GM19099 (cell line): Measurements from ENCODE around the gene ART1.

Source experiments
- POLR2A ChIP-seq: IDR thresholded peaks from 3 replicates; pipeline ENCODE4 v1.6.1; 2011; ENCODE audit warnings: low read depth; ENCODE audit not compliant: insufficient read length; ENCODE audit errors: extremely low read depth

Gene ART1

DNA sequence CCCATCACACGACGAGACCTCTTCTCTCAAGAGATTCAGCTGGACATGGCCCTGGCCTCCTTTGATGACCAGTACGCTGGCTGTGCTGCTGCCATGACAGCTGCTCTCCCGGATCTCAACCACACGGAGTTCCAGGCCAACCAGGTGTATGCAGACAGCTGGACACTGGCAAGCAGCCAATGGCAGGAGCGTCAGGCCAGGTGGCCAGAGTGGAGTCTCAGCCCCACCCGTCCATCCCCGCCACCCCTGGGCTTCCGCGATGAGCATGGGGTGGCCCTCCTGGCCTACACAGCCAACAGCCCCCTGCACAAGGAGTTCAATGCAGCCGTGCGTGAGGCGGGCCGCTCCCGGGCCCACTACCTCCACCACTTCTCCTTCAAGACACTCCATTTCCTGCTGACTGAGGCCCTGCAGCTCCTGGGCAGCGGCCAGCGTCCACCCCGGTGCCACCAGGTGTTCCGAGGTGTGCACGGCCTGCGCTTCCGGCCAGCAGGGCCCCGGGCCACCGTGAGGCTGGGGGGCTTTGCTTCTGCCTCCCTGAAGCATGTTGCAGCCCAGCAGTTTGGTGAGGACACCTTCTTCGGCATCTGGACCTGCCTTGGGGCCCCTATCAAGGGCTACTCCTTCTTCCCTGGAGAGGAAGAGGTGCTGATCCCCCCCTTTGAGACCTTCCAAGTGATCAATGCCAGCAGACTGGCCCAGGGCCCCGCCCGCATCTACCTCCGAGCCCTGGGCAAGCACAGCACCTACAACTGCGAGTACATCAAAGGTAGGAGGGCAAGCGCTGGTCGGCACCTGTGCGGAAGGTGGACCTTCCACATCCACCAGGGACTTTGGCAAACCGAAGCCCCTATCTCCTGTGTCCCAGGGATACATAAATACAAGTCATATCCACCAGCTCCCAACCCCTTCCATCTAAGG, 14.9 kb downstream of the ART1 start:
- no peak for TF ChIP-seq POLR2A

DNA sequence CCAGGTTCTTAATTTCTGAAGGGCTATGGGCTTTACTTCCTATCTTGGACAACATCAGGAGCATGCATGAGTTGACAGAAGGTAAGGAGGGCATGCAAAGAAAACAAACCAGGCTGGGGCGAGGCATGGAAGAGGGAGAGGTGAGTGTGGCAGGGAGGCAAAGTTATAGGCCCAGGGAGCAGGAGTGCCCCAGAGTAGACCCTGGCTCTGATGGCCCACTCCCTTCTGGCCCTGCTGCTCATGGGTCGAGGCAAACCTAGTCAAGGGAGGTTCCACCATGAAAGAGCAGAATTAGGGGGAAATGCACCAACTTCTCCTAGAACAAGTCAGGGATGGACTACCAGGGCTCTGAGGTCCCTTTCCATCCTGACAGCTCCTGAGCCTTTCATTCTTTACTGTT, 16.0 kb downstream of the ART1 start:
- TF ChIP-seq POLR2A, result no peak

DNA sequence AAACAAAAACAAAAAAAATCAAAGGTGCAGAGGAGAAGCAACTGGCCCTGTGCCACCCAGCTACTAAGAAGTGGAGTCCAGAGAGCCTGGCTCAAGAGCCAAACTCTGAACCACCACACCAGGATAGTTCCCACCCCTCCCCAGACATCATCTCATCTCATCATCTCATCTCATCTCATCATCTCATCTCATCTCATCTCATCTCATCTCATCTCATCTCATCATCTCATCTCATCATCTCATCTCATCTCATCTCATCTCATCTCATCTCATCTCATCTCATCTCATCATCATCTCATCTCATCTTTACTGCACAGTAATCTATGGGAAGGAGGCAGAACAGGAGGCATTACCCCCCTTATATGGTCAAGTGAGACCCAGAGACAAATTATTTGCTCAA, 17.9 kb downstream of the ART1 start:
- no peak for TF ChIP-seq POLR2A

DNA sequence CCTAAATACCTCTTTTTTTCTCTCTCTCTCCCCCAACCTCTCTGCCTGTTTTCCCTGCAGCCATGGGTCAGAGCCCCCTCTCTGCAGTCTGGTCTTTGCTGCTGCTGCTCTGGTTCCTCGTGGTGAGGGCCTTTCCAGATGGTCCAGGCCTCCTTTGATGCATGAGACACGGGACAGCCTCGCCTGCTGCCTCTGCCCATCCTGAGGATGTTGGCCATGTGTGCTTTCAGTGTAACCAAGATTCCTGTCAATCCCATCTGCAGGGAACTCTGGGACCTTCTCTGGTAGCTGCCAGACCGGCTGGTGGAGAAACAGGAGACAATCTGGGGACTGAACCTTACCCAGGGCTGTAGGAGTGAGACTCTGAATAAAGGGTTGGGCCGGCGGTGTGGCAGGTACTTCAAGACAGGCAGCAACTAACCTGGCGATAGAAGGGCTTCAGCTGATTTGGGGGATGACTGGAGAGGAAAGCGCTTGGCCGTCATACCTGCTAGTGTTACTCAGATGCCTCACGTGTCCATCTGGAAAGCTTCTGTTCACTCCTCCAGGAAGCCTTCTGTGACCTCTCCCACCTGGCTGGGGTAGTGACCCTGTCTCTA, 19.2 kb downstream of the ART1 start:
- TF ChIP-seq POLR2A, result no peak

DNA sequence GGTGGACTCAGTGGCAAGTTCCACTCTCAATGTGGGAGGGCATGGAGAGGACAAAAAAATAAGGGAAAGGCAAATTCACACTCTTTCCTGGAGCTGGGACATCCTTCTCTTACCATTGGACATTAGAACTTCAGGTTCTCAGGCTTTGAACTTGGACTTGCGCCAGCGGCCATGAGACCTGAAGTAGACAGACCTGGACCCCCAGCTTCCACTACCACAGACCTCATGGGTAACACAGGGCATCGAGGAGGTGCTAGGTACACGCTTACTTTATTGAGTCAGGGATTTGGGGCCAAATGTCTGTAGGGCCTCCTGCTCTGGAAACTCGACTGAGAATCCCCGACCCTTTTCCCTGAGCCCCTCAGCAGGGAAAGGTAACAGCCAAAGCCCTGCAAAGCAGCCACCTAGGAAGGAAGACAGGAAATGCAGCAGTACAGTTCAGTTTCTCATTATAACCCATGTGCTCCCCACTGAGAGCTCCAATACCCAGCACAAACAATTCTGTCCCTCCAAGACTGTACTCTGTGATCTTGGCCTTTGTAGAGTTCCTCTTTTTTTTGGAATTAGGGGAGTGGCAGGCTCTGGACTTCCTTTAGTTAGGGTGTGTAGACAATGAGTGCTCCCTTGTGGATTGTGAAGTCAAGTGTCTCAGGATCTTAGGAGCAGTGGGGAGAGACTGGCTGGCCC, 20.6 kb downstream of the ART1 start:
- TF ChIP-seq POLR2A, result no peak

DNA sequence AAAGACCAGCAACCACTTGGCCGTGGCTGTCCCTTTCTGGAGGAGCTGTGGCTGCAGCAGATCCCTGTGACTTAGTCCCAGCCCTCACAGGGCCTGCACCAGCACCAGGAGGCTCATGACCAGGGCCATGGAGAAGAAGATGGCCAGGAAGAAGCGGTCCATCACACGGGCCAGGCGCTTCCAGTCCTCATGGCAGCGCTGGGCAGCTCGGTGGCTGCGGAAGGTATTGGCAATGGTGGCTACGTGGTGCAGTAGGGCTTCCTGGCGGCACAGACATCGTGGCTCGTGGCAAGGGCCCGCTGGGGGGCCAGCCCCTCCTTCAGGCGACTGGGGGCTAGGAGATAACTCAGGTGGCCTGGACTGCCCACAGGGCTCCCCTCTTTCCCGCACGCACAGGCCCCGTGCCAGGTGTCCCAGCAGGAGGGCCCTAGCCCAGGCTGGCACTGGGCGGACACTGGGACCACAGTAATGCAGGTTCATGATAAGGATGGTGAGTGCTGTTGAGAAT, 21.1 kb downstream of the ART1 start:
- TF ChIP-seq POLR2A, result no peak

DNA sequence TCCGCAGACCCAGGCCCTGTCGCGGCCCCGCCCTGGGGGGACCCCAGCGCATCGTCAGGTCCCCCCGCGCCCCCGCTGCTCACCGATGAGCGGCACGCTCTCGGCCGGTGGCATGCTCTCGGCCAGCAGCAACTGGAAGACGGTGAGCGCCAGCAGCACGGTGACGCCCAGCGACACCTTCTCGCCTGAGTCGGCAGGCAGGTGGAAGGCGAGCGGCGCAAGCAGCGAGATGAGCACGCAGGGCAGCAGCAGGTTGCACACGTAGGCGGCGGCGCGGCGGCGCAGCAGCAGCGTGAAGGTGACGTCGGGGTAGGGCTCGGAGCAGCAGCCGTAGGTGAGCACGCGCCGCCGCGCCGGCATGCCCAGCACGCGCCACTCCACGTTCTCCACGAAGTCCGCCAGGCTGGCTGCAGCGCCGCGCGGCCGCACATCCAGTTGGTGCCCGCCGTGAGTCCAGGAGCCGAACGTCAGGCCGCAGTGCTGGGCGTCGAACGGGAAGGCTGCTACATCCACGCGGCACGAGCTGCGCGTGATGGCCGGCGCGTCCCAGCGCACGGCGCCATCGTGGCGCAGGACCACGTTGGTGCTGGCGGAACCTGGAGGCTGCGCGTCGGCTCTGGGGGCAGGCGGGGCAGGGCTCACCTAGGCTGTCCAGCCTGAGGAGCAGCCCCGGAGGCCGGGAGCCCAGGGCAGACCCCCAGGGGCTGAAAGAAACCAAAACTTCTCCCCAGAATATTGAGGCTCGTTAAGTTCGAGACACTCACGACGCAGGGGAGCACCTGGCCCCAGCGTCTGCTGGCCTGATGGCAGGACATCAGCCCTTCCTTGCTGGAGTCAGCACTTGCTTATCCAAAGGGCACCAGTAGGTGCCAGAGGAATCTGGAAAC, 22.5 kb downstream of the ART1 start:
- TF ChIP-seq POLR2A, result no peak

DNA sequence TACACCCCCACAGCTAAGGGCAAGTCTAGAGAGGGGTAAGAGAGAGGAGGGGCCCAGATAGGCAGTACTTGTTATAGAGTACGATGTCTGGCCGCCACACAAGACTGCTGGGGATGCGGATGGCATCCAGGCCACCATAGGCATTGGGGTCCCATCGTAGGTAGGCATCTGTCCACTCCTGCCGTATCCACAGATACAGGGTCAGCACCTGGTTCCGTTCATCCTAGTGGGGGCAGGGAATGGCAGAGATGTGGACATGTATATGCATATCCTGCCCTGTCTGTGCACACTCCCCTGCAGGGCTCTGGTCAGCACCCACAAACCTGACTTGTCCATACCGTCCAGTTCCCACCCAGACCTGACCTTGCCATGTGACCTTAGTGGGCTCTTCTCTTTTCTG, 24.2 kb downstream of the ART1 start:
- TF ChIP-seq POLR2A, result no peak

DNA sequence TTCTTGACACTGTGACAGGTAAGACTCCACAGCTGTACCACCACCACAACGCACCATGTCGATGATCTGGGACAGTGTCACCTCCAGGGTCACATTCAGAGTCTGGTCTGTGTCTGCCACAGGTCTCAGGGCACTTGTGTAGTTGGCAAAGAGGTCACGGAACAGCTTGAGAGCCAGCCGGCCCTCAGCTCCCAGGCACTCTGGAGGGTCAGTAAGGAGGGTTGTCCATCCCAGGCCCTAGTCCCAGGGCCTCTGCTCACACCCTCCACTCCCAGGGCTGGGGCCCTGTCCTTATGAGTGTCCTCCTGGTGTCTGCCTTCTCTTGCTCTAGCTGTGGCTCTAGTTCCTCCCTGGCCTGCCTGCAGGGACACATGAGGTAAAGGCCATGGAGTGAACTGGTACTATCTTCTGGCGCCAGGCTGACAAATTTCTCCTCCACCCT, 24.8 kb downstream of the ART1 start:
- no peak for TF ChIP-seq POLR2A

DNA sequence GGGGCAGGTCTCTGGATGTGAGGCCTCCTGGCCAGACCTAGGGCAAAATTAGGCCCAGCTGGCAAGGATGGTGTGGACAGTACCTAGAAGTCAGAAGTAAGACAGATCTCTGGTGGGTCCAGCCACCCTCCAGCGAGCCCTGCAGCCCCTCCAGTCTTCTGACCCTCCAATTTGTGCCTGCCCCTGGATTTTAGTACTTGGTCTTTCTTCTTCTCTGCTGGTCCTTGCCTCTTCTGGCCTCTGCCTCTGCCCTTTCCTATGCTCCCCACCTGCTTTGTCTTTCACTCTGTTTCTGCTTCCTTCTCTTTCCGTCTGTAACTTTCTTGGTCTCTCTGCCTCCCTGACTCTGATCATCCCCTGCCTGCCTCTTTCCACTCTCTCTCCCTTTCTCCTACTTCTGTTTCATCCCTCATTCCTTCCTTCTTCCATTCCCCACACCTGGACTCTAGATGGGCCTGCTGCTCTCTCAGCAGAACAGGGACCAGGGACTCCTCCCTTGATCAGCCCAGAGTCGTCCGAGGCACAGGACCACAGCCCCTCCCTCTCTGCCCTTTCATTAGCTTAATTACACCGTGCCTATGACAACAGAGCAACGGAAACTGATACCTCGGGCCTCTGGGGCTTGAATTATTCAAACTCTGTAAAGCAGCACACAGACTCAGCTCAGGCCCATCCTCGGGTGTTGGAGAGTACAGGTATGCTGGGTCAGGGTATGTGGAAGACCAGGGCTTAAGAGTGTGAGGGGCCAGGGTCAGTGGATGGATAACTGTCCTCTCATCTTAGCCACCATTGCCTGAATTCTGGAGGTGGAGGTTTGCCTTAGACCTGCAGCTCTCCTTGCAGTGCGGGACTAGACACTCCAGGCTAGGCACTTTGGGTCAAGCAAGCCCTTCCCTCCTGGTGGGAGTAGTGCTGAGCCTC, 26.7 kb downstream of the ART1 start, which contains the start of gene CHRNA10:
CHRNA10 (minus strand) TSS at position 51 of the 921 bp plus-strand sequence. CDS start 72 bp downstream, outside the sequence.
- no peak for TF ChIP-seq POLR2A

DNA sequence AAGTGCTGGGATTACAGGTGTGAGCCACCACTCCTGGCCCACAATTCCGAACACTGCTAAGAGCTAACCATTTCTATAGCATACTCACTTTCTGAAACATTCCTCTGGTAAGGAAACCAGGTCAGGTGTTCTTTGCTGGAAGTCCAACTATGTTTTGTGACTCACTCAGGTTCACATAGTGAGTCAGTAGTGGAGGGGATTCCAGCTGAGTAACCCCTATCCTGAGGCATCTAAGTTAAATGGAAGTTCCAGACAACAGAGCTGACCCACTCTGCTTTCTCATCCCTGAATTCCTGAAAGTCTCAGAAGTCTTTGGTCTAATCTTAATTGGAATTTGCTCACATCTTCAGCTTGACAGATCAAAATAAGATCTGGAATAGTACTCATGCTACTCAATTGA, 29.3 kb downstream of the ART1 start:
- no peak for TF ChIP-seq POLR2A

DNA sequence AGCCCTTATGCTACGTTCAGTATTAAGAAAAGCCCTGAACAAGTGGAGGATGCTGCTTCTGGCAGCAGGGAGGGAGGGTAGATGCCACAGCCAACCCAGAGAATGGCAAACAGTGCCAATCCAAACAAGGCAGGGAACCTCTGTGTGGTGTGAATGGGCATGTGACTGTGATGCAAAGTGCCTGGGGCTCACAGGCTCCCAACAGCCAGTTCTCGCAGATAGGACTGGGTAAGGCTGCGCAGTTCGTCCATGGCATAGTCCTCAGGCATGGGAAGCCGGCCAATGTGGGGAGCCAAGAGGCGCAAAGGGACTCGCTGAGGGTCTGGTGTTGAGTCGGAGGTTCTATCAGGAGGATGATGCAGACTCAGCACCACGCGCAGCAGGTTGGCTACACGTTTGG, 31.0 kb downstream of the ART1 start:
- no peak for TF ChIP-seq POLR2A

DNA sequence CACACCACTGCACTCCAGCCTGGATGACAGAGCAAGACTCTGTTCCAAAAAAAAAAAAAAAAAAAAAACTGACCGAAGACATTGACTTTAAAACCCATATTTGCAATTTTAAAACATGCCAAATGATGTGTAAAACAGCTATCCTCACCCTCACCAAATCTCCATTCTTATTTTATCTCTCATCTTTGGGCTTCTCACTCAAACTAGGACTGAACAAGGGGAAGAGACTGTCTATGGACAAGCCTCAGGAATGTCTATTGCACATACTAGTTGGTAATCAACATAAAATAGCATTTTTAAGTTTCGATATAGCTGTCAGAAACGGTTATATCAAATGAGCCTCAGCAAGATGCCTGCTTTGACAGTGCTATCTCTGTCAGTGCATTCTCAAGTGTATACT, 34.1 kb downstream of the ART1 start:
- no peak for TF ChIP-seq POLR2A

DNA sequence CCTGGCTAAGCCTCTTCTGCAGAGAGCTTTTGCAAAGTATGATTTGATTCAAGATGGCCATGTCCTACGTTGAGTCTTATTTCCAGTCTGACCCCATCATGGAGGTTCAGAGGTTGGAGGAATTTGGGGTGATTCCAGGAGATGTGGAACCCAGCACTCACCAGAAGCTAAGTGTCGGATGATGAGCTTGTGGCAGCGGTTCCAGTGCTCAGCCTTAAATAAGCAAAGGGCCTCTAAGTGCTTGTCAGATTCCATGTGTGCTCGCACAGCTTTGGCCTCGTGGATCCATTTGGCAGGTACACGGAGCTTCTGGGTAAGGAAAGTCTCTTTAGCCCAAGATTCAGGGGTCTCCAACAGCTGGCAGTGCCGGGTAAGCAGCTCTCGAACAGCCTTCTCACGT, 38.1 kb downstream of the ART1 start:
- no peak for TF ChIP-seq POLR2A
